Subcutaneous abdominal adipose tissue (tissue), 5 donors: Measurements from ENCODE around the gene FBN2.

ENCODE experiments used
- H3K27ac ChIP-seq: one replicate; pipeline ENCODE4 v1.7.0; 2013; ENCODE audit warnings: low read depth, mild to moderate bottlenecking, inconsistent platforms, low read length, moderate library complexity
- H3K27me3 ChIP-seq, 5 donors: one replicate each; pipeline ENCODE4 v1.7.0; 2013; ENCODE audit warnings: low read length in 5 of 5, inconsistent platforms in 1 of 5; ENCODE audit not compliant: control insufficient read depth in 5 of 5, insufficient read depth in 4 of 5
- H3K36me3 ChIP-seq, 5 donors: one replicate each; pipeline ENCODE4 v1.7.0; 2013; ENCODE audit warnings: low read length in 5 of 5; ENCODE audit not compliant: control insufficient read depth in 5 of 5, insufficient read depth in 5 of 5
- H3K4me1 ChIP-seq, 5 donors: one replicate each; pipeline ENCODE4 v1.7.0; 2013; ENCODE audit warnings: low read length in 5 of 5, mild to moderate bottlenecking in 3 of 5, moderate library complexity in 1 of 5; ENCODE audit not compliant: control insufficient read depth in 5 of 5, insufficient read depth in 5 of 5
- H3K4me3 ChIP-seq, 5 donors: one replicate each; pipeline ENCODE4 v1.7.0; 2013; ENCODE audit warnings: low read length in 5 of 5, low read depth in 1 of 5
- H3K9ac ChIP-seq, 5 donors: one replicate each; pipeline ENCODE4 v1.7.0; 2013; ENCODE audit warnings: low read length in 5 of 5, mild to moderate bottlenecking in 4 of 5, moderate library complexity in 3 of 5
- H3K9me3 ChIP-seq, 5 donors: one replicate each; pipeline ENCODE4 v1.7.0; 2013; ENCODE audit warnings: low read length in 5 of 5; ENCODE audit not compliant: control insufficient read depth in 5 of 5
- donor health status: healthy.
- donor health status: healthy.
- donor health status: healthy.
- donor health status: healthy.
- donor health status: healthy.

FBN2 gene

GRCh38 chr5:128213833-128214232 lies 324.2 kb downstream of the FBN2 start:
- H3K4me1 ChIP-seq = no peaks in the 10 kb centered on the region

GRCh38 chr5:128213340-128213739 lies 324.7 kb downstream of the FBN2 start:
- Histone ChIP-seq H3K27me3 (peaks cover 0 to 6% (median 0%) of the 10 kb centered on the region in 5 donors), H3K4me3 (no peak overlapping the region), H3K9ac (no peak overlapping the region), H3K27ac (no peak overlapping the region), H3K4me1 (no peaks in the 10 kb centered on the region), H3K36me3 (no peaks in the 10 kb centered on the region), H3K9me3 (no peaks in the 10 kb centered on the region)

More at GRCh38 chr5:128213833-128214232, 324.2 kb downstream of the FBN2 start:
- peaks cover 0 to under 1% (median 0%) of the 10 kb centered on the region in 5 donors for H3K27me3 ChIP-seq
- no peak overlapping the region for H3K27ac ChIP-seq
- no peak overlapping the region for H3K4me3 ChIP-seq
- H3K36me3 ChIP-seq = no peaks in the 10 kb centered on the region
- H3K9ac ChIP-seq = no peak overlapping the region
- H3K9me3 ChIP-seq = no peaks in the 10 kb centered on the region

GRCh38 chr5:128212191-128212806 lies 325.7 kb downstream of the FBN2 start:
- Histone ChIP-seq H3K4me1 (no peaks in the 10 kb centered on the region), H3K36me3 (no peaks in the 10 kb centered on the region), H3K9me3 (no peaks in the 10 kb centered on the region), H3K27ac (no peak overlapping the region), H3K4me3 (no peak overlapping the region), H3K9ac (no peak overlapping the region), H3K27me3 (peaks cover 0 to 6% (median 0%) of the 10 kb centered on the region in 5 donors)

GRCh38 chr5:128208436-128208835 lies 329.6 kb downstream of the FBN2 start:
- Histone ChIP-seq H3K4me3 (no peak overlapping the region), H3K9me3 (no peaks in the 10 kb centered on the region), H3K4me1 (no peaks in the 10 kb centered on the region), H3K36me3 (no peaks in the 10 kb centered on the region), H3K27me3 (peaks cover 0 to 6% (median 0%) of the 10 kb centered on the region in 5 donors), H3K9ac (no peak overlapping the region), H3K27ac (no peak overlapping the region)
